OCI-LY3 (cell line): ENCODE measurements around the gene DOCK9.

ENCODE experiments used
- H2AFZ ChIP-seq: fragments of 200-600, 300-600 bp; shearing (Covaris generic); 2 replicates; pipeline ENCODE4 v1.6.0; 2014; ENCODE audit warnings: antibody characterized with exemption, low read depth, low read length
- H3K27ac ChIP-seq: fragments of 200-600, 300-600 bp; sonication (generic); 2 replicates; pipeline ENCODE4 v1.5.1; 2014; ENCODE audit warnings: mild to moderate bottlenecking, low read length, moderate library complexity, mixed read lengths
- H3K27me3 ChIP-seq: fragments of 200-600, 300-600 bp; sonication (generic); 2 replicates; pipeline ENCODE4 v1.6.1; 2014; ENCODE audit warnings: low read depth, low read length, mixed read lengths
- H3K36me3 ChIP-seq: fragments of 200-600, 300-600 bp; sonication (generic); replicated peaks from 2 replicates; pipeline ENCODE3; 2014; ENCODE audit warnings: low read depth, low read length, mixed read lengths
- H3K4me1 ChIP-seq: fragments of 300-600, 200-600 bp; sonication (generic); 2 replicates; pipeline ENCODE4 v1.6.1; 2014; ENCODE audit warnings: low read length, mixed read lengths
- H3K4me2 ChIP-seq: fragments of 200-600, 300-600 bp; sonication (generic); 2 replicates; pipeline ENCODE4 v1.6.1; 2014; ENCODE audit warnings: low read length, mixed read lengths
- H3K4me3 ChIP-seq: fragments of 300-600, 200-600 bp; sonication (generic); 2 replicates; pipeline ENCODE4 v1.5.1; 2014; ENCODE audit warnings: antibody characterized with exemption, mild to moderate bottlenecking, low read length, moderate library complexity
- H3K79me2 ChIP-seq: fragments of 300-600, 200-600 bp; shearing (Covaris generic); 2 replicates; pipeline ENCODE4 v1.6.1; 2014; ENCODE audit warnings: mild to moderate bottlenecking, low read length, mixed read lengths
- H3K9ac ChIP-seq: fragments of 300-600, 200-600 bp; shearing (Covaris generic); 2 replicates; pipeline ENCODE4 v1.6.0; 2014; ENCODE audit warnings: mild to moderate bottlenecking, low read length, moderate library complexity
- H3K9me3 ChIP-seq: fragments of 200-600, 300-600 bp; shearing (Covaris generic); 2 replicates; pipeline ENCODE4 v1.6.1; 2014; ENCODE audit warnings: low read length, mixed read lengths; ENCODE audit not compliant: insufficient read depth
- H4K20me1 ChIP-seq: fragments of 200-600, 300-600 bp; sonication (generic); 2 replicates; pipeline ENCODE4 v1.6.1; 2016; ENCODE audit warnings: low read length, mixed read lengths; ENCODE audit not compliant: insufficient read depth
- CTCF ChIP-seq: fragments of 200-600, 300-600 bp; sonication (generic); IDR thresholded peaks from 2 replicates; pipeline ENCODE4 v1.5.1; 2014; ENCODE audit warnings: antibody characterized with exemption, low read length, low read depth
- EZH2phosphoT487 ChIP-seq: fragments of 200-600 bp; shearing (Covaris generic); IDR thresholded peaks from 2 replicates; pipeline ENCODE4 v1.6.1; 2018; ENCODE audit warnings: antibody characterized with exemption, mixed run types, low read depth

Gene DOCK9

GRCh38 chr13:98950705-98951104, 27.2 kb downstream of the DOCK9 start:
- H3K27me3 ChIP-seq, result no peaks in the 10 kb centered on the region
- H3K79me2 ChIP-seq, result no peaks in the 10 kb centered on the region
- no peak overlapping the region for H3K4me3 ChIP-seq
- no peak overlapping the region for H3K9ac ChIP-seq
- H3K4me2 ChIP-seq, result no peak overlapping the region
- no peak for TF ChIP-seq CTCF
- no peak for TF ChIP-seq EZH2phosphoT487
- H3K9me3 ChIP-seq, result no peaks in the 10 kb centered on the region
- H4K20me1 ChIP-seq, result no peaks in the 10 kb centered on the region
- H2AFZ ChIP-seq, result no peak overlapping the region
- H3K4me1 ChIP-seq, result no peaks in the 10 kb centered on the region
- H3K27ac ChIP-seq, result no peak overlapping the region
- H3K36me3 ChIP-seq, result no peaks in the 10 kb centered on the region

GRCh38 chr13:98947925-98948324, 29.9 kb downstream of the DOCK9 start:
- no peaks in the 10 kb centered on the region for H3K27me3 ChIP-seq
- TF ChIP-seq CTCF (no peak), EZH2phosphoT487 (no peak)
- no peak overlapping the region for H3K4me2 ChIP-seq
- H3K9me3 ChIP-seq, result no peaks in the 10 kb centered on the region
- no peak overlapping the region for H3K27ac ChIP-seq
- no peaks in the 10 kb centered on the region for H3K4me1 ChIP-seq
- no peak overlapping the region for H3K9ac ChIP-seq
- H3K4me3 ChIP-seq, result no peak overlapping the region
- H3K79me2 ChIP-seq, result no peaks in the 10 kb centered on the region
- no peak overlapping the region for H2AFZ ChIP-seq
- H3K36me3 ChIP-seq, result no peaks in the 10 kb centered on the region
- no peaks in the 10 kb centered on the region for H4K20me1 ChIP-seq

GRCh38 chr13:98945863-98946605, 31.8 kb downstream of the DOCK9 start:
- no peak overlapping the region for H3K4me2 ChIP-seq
- no peak overlapping the region for H3K4me3 ChIP-seq
- no peak overlapping the region for H3K9ac ChIP-seq
- no peaks in the 10 kb centered on the region for H3K79me2 ChIP-seq
- no peak overlapping the region for H3K27ac ChIP-seq
- H2AFZ ChIP-seq, result no peak overlapping the region
- H4K20me1 ChIP-seq, result no peaks in the 10 kb centered on the region
- no peaks in the 10 kb centered on the region for H3K36me3 ChIP-seq
- H3K27me3 ChIP-seq, result no peaks in the 10 kb centered on the region
- H3K4me1 ChIP-seq, result no peaks in the 10 kb centered on the region
- H3K9me3 ChIP-seq, result no peaks in the 10 kb centered on the region
- no peak for TF ChIP-seq CTCF
- no peak for TF ChIP-seq EZH2phosphoT487

- Histone ChIP-seq H3K9me3 (no peaks in the 10 kb centered on the region), H3K4me1 (no peaks in the 10 kb centered on the region), H2AFZ (no peak overlapping the region), H3K27ac (no peak overlapping the region), H3K4me2 (no peak overlapping the region), H3K9ac (no peak overlapping the region), H3K79me2 (no peaks in the 10 kb centered on the region), H4K20me1 (no peaks in the 10 kb centered on the region), H3K4me3 (no peak overlapping the region), H3K36me3 (no peaks in the 10 kb centered on the region), H3K27me3 (no peaks in the 10 kb centered on the region)
- TF ChIP-seq CTCF (no peak), EZH2phosphoT487 (no peak)
Observed at GRCh38 chr13:98944336-98944735, 33.5 kb downstream of the DOCK9 start.
